HPDE6-E6E7 (cell line): ENCODE results near the gene SV2A.
A peak's percentile ranks its signal among the peaks of the same experiment; 100 is the strongest.
"Not testable (repeated sequence)": the region's sequence is repeated elsewhere in the genome, so short reads cannot be mapped to it uniquely, and the experiment has no call there.

ENCODE experiments used
- DNase-seq: peaks from one replicate; pipeline ENCODE4 v3.0.0; 2011; ENCODE audit warnings: missing footprints; ENCODE audit errors: extremely low spot score

SV2A gene

DNA sequence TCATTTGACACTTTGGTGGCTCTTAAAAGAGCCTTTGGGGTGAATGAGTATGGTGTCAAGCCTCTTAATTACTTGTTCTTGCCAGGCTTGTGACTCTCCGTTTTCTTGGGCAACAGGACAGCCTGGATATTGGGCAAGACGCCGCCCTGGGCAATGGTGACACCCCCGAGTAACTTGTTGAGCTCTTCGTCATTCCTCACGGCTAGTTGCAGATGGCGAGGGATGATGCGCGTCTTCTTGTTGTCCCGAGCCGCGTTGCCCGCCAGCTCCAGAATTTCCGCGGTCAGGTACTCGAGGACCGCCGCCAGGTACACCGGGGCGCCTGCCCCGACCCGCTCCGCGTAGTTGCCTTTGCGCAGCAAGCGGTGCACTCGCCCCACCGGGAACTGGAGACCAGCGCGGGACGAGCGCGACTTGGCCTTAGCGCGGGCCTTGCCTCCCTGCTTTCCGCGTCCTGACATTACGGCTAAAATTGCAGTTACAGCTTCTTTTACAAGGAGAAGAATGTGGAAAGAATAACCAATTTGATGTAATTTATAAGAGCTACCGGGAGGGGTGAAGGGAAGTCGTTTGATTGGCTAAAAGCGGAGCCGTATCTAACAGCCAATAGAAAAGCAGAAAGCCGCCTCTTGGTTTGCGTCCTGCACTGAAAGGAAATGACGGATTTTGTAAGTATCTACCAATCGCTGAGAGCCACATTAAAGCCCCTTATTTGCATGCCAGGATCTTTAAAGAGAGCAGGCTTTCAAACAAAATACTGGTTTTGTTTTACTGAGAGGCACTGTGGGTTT, 30.0 kb downstream of the SV2A start:
- peak; percentile 78 for DNase-seq

DNA sequence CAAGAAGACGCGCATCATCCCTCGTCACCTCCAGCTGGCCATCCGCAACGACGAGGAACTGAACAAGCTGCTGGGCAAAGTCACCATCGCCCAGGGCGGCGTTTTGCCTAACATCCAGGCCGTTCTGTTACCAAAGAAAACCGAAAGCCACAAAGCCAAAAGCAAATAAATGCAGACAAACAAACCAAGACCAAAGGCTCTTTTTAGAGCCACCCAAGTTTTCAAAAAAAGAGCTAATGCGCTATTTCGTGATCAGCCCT, 30.5 kb downstream of the SV2A start:
- not testable (repeated sequence) for DNase-seq

DNA sequence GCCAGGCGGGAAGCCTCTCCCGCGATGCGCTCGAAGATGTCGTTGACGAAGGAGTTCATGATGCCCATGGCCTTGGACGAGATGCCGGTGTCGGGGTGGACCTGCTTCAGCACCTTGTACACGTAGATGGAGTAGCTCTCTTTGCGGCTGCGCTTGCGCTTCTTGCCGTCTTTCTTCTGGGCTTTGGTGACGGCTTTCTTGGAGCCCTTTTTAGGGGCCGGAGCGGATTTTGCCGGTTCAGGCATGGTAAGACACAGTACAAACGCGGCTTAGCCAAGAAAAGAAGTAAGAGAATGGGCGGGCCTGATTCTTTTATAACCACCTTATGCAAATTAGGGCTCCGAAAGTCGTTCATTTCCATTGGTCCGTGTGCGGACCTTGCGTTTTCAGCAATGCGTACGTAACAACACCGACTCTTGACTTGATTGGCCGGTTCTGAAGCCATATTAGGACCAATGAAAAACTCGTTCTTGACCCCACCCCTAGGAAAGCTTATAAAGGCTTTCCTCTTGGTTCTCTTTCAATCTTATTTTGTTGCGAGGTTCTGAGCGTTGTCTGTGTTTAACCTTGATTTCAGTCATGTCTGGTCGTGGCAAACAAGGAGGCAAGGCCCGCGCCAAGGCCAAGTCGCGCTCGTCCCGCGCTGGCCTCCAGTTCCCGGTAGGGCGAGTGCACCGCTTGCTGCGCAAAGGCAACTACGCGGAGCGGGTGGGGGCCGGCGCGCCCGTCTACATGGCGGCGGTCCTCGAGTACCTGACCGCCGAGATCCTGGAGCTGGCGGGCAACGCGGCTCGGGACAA, 31.0 kb downstream of the SV2A start:
- peak; percentile 87 for DNase-seq

DNA sequence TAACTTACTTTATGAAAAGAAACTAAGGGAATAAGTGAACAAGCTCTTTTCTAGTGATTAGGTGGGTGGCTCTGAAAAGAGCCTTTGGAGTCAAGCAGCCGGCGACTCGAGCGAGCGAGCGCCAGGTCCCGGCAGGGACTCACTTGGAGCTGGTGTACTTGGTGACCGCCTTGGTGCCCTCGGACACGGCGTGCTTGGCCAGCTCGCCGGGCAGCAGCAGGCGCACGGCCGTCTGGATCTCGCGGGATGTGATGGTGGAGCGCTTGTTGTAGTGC, 31.6 kb downstream of the SV2A start:
- DNase-seq, result not testable (repeated sequence)

DNA sequence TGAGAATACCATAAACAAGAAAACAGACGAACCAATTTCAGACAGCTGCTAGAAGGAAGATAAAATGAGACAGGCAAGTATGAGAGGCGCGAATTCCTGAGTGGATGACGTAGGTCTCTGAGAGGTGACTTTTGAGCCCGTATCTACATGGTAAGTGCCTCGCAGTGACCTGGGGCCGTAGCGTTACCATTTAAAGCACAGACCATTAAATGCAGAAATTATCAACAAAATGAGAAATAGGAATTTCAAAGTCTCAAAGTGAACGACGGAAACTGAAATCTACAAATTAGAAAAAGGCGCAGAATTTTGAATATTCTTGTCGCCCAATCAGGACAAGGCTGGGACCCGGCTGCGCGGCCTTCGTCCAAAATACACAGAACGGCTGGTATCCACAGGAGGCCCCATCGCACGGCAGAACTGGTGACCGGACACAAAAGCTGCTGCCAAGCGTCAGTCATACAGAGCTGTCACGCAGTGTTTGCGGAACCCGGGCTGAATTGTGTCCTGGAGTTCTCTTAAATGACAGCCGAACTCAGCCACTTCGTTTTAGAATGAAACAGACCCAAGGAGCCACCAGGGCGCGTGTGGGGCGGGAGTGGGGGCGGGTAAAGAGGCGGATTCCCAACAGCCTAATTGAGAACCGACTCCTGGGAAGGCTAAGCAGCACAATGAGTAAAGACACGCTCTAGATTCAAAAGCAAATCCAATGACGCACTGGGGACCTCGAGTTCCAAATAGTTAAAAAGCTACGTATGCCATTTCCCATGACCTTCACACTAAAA, 32.1 kb downstream of the SV2A start:
- no peak for DNase-seq

DNA sequence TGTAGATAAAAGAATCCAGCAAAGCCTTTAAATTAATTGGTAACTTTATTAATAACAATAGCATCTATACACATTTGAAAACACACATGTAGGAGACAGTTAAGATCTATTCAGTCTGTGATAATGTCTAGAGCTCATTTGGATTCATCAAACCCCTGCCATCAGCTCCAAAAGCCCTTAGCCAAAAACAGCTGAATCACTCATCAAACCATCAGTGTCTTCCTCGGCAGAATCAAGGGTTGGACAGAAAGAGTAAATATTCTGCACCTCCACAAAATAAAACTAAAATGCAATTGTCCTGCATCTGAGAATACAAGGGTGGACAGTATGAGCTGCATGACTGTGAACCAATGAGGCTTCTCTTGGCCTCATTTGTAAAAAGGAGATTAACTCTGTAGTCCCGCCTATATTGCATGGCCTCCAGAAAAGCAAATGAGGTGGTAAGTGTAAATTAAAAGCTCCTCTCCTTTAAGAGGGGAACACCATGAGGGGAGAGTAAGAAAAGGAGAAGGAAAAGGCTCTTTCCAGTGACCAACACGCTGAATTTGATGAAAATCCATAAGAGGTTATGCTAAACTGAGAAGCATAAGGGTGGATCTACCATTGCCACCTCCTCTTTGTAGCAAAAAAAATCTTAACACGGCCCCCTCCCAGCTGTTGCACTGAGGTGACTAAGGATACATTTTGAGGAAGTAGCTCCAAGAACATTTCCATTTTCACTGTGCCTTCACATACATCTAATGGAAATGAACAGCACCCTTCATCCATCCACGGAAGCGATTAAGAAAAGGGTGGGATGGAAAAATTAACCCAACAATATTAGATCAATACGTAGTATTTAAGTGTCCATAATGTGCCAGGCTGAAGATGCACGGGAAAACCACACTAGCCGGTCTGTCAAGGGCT, 33.0 kb downstream of the SV2A start:
- no peak for DNase-seq

DNA sequence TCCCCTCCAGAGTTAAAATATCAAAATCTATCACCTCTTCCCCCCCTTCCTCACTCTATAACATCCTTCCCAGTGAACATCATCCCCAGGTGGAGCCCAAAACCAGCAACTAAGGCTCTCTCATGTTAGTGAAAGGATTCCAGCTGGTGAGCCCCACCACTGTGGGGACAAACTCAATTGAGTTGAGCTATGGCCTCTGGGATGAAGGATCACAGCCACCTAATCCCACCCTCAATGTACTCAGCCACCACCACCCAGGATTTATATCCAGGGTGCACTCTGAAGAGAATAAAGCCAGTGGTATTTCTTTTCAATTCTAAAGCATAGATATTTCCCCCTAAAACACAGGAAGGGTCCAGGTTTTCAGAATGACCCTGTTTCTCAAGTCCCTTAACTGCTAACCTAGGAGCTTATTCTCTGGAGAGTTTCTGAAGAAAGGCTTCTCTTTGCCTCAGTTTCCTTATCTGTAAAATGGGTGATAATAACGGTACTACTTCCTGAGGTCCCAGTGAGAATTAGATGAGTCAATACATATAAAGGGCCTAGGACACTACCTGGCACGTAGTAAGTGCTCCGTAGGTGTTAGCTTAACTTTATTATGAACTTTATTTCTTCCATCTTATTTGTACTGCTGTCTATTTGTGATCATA, 33.9 kb downstream of the SV2A start:
- DNase-seq, result no peak

DNA sequence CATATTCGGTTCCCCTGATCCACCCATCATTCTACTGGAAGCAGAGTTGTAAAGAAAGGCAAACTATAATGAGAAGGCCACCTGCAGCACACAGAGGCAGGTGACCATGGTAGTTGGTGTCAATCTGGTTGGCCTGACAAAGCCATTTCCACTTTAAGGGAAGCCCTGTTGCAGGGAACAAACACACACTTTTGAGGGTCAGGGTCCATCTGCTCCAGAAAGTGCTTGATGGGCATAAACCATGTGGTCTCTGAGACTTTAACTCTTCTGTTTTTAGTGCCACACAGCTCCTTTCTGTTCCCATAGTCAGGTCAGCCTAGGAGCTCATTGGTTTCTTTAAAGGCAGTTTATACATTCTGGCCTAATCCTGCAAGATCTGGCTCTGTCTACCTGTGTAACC, 35.8 kb downstream of the SV2A start:
- DNase-seq, result no peak

DNA sequence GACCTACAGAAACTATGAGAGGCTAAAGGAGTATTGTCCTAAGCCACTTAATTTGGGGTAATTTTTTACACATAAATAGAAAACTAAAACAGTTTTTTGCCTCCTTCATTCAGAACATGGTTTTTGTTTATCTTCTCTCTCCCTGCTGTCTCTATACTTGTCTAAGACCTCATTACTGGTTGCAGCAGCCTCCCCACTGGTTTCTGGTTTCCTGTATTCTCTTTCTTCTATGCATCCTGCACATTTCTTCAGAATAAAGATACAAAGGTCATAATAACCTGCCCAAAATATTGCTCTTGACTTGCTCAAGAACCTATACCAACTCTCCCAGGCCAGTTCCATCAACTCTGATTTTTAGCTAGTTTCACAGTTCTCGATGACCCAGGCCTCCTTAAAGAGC, 38.1 kb downstream of the SV2A start:
- DNase-seq, result no peak

DNA sequence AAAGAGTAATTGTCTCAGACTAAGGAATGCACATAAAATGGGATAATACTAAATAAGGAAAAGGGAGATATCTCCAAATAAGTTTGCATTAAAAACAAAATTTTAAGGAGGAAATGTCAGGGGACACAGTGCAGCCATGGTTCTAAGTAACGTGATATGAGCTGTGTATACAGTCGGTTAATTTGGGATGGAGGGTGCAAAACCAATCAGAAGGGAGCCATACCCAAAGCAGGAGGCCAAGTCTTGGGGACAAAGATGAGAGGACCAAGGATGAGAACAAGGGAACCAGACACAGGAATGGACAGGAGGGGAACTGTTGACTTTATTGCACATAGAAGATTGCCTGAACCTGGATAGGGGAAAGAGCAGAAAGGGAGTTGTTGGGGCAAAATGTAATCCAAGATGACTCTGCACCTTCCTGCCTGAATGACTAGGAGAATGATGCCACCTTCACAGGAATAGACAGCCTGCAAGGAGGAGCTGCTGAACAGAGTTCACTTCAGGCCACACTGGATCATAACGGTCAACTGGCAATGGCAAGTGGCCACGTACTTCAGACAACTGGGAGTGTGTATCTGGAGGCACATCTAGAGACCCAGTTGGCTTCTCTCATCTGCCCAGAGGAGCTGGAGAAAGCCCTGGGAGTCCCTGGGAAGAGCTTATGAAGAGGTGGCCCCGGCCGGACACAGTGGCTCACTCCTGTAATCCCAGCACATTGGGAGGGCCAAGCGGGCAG, 40.3 kb downstream of the SV2A start:
- no peak for DNase-seq

DNA sequence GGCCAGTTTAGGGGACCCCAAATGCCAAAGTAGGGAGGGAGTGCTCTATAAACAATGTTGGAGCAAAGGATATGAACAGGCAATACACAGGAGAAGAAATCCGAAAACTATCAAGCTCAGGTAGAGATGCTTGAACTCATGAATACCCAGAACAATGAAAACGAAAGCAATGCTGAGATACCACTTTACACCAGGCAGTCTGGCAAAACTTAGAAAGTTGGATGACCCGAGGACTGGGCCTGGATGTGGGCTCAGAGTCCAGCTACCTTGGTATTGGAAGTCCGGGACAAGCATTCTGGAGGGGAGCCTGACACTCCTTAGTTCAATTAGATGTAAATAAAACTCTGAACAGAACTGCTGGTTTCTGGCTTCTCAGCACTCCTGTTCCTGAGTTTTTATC, 44.6 kb downstream of the SV2A start:
- DNase-seq, result not testable (repeated sequence)

DNA sequence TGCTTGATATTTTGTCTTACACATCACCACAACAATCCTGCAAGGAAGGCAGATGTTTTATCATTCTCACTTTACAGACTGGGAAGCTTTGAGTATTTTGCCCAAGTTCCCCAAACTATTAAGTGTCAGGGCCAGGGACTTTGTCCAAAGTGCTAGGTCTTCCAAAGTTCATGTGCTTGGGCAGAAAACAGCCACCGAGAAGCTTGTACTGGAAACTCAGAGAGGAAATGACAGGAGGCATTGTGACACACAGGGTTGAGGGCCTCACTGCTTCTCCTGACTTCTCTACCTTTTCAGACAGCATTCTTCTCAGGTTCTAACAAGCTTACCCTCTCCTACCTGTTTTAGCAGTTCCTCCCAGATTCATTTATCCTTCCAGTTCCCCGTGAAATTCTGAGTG, 50.8 kb downstream of the SV2A start:
- not testable (repeated sequence) for DNase-seq

DNA sequence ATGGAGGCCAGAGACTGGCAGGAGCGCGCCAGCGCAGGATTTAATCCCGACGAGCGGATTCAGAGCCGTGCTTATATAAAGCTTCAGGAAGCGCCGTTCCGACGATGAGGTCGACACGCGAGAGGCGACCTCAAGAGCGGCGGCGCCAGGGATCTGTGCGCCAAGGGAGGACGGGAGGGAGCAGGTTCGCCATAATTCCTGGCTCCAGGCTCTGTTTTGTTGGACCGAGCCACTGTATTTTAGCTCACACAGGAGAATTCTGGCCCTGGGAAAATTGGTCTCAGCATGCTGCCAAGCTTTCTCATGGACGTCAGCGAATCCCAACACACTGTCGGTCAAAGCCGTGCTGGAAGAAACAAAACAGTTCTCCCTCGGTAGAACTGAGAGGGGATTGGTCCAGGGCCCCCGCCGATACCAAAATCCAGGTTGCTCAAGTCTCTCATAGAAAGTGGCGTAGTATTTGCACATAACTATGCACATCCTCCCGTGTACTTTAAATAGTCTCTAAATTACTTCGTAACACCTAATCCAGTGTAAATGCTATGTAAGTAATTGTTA, 56.1 kb downstream of the SV2A start:
- DNase-seq, result not testable (repeated sequence)

DNA sequence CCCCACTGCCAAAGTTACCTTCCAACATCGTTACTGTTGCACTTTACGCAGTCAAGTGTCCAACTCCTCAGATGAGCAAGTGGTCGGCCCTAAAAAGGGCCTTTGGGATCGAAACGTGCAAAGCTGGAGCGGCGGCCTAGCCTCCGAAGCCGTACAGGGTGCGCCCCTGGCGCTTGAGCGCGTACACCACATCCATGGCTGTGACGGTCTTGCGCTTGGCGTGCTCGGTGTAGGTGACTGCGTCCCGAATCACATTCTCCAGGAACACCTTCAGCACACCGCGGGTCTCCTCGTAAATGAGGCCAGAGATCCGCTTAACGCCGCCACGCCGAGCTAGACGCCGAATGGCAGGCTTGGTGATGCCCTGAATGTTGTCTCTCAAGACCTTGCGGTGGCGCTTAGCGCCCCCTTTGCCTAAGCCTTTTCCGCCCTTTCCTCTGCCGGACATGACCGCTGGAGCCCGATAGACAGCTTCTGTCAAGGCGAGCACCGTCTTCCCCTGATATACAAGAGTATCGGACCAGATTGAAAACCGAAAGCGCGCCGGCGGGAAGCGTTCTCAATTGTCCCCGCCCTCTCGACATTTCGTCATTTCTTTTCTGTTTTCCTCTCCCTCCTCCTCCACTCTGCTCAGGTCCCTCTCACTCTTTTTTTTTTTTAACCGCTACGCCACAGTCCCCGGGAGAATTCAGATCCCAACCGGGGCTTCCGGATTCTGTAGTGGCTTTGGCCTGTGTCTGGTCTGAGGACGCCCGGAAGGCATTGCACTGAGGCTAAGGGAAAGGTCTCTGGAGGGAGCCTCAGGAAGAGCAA, 56.8 kb downstream of the SV2A start:
- not testable (repeated sequence) for DNase-seq

DNA sequence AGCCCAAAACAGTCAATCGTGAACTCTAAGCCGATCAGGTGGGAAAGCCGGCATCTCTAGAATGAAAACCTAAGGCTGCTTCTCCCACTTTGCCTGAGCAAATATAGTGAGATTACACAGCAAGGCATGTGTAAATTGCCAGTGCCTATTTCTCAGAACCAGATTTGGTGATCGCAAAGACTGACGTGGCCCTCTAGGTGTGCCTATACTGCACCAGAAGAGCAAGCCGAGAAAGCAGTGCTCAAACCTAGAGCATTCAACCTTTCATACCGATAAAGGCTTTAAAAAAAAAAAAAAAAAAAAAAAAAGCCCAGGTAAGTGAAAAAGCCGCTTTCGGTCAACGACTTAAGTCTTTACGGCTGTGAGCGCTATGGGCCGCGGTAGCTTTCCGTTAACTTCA, 57.4 kb downstream of the SV2A start:
- DNase-seq, result not testable (repeated sequence)
